ENCODE results near the gene HNRNPAB. TPM values are rescaled to one million over a fixed set of nuclear protein-coding genes. Genes with fewer than 3 reads are reported as not detected.

HNRNPAB gene
- total and polyA plus RNA-seq, 9 of the 15 experiments (the other 6 are each of a cell fraction or from before 2014, with no cell fraction given), result 34.6 to 425 (median 236) TPM

DNA sequence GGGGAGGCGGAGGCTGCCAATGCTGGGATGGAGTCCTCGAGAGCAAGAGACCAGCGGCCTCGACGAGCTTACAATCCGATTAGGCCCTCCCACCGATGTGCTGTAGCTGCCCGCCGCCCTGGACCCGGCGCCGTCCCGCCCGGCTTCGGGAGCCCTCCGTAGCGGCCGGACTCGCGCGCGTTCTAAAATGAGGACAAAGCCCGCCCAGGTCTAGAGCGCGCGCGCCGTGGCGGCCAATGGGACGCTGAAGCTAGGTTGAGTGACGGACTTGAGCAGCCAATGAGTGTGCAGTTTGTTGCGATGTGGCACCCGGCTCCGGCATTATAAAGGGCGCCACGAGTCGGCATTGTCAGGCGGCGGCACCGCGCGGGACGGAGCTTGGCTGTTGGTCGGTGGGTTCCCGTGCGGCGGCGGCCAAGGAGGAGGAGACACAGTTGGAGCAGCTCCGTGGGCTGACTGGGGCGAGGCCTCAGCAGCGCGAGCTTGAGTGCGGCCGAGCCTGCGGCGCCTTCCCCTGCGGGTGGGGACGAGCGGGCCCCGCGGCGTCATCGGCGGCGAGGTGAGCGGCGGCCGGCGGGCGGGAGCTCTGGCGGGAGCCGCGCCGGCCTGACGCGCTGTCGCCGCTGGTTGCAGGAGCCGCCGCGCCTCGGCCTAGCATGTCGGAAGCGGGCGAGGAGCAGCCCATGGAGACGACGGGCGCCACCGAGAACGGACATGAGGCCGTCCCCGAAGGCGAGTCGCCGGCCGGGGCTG lies at the start of gene HNRNPAB (continued):
- TF ChIP-seq TFE3 (CRISPR knock-in tag; IDR thresholded peaks at IDR 0.05) (peak; percentile 4; the same call in 1 of the 2 replicates), RBM39 (optimal IDR thresholded peaks at IDR 0.05; ENCODE audit: low read depth, low read length) (no peak), MAFK (IDR thresholded peaks at IDR 0.05; ENCODE audit: low read length) (no peak), IFI16 (CRISPR knock-in tag; IDR thresholded peaks at IDR 0.05) (no peak), SETDB1 (IDR thresholded peaks at IDR 0.05; ENCODE audit: low read length) (no peak), PREB (CRISPR knock-in tag; IDR thresholded peaks at IDR 0.05) (no peak), XRCC3 (IDR thresholded peaks at IDR 0.05) (no peak), SMARCB1 (IDR thresholded peaks at IDR 0.05; ENCODE audit: insufficient read length, low read depth) (no peak), ZBTB12 (CRISPR knock-in tag; IDR thresholded peaks at IDR 0.05) (0 out of 2 replicates have a peak, but pooled peaks have one; percentile 32), ZNF764 (CRISPR knock-in tag; IDR thresholded peaks at IDR 0.05; ENCODE audit: low read depth) (no peak), NR1H2 (CRISPR knock-in tag; IDR thresholded peaks at IDR 0.05) (0 out of 2 replicates have a peak, but pooled peaks have one; percentile 35), BACH1 (tag; IDR thresholded peaks at IDR 0.05) (no peak), ZNF384 (IDR thresholded peaks at IDR 0.05; ENCODE audit: low read depth, low read length) (peak; percentile 53; the same call in 1 of the 2 replicates), CC2D1A (IDR thresholded peaks at IDR 0.05) (no peak)
- TF ChIP-seq, protein P1, sequence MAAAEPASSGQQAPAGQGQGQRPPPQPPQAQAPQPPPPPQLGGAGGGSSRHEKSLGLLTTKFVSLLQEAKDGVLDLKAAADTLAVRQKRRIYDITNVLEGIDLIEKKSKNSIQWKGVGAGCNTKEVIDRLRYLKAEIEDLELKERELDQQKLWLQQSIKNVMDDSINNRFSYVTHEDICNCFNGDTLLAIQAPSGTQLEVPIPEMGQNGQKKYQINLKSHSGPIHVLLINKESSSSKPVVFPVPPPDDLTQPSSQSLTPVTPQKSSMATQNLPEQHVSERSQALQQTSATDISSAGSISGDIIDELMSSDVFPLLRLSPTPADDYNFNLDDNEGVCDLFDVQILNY (CRISPR knock-in tag; IDR thresholded peaks at IDR 0.05), result no peak
- TF ChIP-seq, protein P2, sequence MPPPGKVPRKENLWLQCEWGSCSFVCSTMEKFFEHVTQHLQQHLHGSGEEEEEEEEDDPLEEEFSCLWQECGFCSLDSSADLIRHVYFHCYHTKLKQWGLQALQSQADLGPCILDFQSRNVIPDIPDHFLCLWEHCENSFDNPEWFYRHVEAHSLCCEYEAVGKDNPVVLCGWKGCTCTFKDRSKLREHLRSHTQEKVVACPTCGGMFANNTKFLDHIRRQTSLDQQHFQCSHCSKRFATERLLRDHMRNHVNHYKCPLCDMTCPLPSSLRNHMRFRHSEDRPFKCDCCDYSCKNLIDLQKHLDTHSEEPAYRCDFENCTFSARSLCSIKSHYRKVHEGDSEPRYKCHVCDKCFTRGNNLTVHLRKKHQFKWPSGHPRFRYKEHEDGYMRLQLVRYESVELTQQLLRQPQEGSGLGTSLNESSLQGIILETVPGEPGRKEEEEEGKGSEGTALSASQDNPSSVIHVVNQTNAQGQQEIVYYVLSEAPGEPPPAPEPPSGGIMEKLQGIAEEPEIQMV (tag; conservative IDR thresholded peaks at IDR 0.05; ENCODE audit: low read depth), result no peak
- TF ChIP-seq, protein P3, sequence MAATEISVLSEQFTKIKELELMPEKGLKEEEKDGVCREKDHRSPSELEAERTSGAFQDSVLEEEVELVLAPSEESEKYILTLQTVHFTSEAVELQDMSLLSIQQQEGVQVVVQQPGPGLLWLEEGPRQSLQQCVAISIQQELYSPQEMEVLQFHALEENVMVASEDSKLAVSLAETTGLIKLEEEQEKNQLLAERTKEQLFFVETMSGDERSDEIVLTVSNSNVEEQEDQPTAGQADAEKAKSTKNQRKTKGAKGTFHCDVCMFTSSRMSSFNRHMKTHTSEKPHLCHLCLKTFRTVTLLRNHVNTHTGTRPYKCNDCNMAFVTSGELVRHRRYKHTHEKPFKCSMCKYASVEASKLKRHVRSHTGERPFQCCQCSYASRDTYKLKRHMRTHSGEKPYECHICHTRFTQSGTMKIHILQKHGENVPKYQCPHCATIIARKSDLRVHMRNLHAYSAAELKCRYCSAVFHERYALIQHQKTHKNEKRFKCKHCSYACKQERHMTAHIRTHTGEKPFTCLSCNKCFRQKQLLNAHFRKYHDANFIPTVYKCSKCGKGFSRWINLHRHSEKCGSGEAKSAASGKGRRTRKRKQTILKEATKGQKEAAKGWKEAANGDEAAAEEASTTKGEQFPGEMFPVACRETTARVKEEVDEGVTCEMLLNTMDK (IDR thresholded peaks at IDR 0.05; ENCODE audit: borderline replicate concordance, insufficient read depth, low read depth, low read length, poor library complexity, severe bottlenecking), result peak; percentile 27

Data from K562 (cell line).